ENCODE data around the gene GPC4. TPM values are rescaled to one million over a fixed set of nuclear protein-coding genes. Genes with fewer than 3 reads are reported as not detected.

GPC4 gene
- total RNA-seq, 4 donors from 2014 or later: 5.9 to 20.2 (median 8.8) TPM

DNA sequence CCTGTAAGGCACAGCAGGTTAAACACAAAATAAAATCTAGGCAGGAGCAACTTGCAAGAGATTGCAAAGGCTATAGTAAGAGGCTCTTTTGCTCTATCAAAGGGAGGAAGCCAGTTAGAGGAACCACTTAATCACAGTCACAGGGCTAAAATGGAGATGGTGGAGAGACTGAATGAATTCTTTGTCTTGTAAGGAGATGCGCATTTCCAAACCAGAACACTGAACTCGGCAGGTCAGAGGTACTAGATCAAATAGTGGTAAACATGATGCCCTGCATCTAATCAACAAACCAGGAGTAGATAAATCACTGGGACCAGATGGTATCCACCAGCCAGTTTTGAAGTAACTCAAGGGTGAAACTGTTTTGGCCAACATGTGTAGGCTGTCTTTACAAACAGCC is 55.8 kb downstream of the GPC4 start:
- Histone ChIP-seq H3K27ac (no peak overlapping the region), H3K27me3 (no peaks in the 10 kb centered on the region), H3K4me3 (no peak overlapping the region), H3K9me3 (no peaks in the 10 kb centered on the region), H3K4me1 (no peaks in the 10 kb centered on the region), H3K36me3 (no peaks in the 10 kb centered on the region)
- no peak for TF ChIP-seq POLR2A (IDR thresholded peaks at IDR 0.05)
- TF ChIP-seq, protein P1, sequence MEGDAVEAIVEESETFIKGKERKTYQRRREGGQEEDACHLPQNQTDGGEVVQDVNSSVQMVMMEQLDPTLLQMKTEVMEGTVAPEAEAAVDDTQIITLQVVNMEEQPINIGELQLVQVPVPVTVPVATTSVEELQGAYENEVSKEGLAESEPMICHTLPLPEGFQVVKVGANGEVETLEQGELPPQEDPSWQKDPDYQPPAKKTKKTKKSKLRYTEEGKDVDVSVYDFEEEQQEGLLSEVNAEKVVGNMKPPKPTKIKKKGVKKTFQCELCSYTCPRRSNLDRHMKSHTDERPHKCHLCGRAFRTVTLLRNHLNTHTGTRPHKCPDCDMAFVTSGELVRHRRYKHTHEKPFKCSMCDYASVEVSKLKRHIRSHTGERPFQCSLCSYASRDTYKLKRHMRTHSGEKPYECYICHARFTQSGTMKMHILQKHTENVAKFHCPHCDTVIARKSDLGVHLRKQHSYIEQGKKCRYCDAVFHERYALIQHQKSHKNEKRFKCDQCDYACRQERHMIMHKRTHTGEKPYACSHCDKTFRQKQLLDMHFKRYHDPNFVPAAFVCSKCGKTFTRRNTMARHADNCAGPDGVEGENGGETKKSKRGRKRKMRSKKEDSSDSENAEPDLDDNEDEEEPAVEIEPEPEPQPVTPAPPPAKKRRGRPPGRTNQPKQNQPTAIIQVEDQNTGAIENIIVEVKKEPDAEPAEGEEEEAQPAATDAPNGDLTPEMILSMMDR (IDR thresholded peaks at IDR 0.05): no peak
- no peak for DNase-seq
- intact Hi-C loops (cut with DNase I; ENCODE audit: low total_unique reads): no loop called here

DNA sequence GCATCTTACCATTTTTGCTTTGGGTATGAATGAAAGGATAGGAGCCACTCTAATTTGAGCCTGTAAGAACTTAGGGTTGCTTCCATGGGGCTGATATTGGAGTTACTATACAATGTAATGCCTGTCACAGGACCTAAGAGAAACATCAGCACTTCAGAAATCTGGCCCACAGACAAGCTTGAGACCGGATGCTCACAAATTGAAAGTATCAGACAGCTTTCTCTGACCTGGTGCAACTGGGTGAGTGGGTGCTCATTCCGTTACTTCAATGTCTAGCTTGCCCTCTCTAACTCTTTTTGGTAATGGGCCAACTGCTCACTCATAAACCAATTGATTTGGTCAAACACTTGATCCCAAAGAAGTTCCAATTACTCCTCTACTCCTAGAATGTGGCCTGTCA is 62.1 kb downstream of the GPC4 start:
- no peaks in the 10 kb centered on the region for H3K27me3 ChIP-seq
- DNase-seq: no peak

DNA sequence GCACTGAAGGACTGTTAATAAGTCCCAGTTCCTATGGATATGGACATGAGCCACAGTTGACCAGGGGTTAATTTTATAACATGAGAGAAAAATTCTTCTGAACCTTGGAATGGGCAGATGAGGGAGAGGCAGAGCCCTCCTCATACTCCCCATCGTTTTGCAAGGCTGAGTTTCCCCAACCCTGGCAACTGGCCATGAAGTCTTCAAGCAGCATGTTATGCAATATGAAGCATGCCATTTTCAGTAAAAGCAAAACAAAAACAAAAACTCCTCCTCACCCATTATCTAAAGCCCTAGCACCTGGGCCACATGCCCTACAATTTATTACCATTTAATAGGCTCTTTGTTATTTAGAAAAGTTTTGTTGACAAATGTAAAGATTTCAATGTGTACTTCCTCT is 64.5 kb downstream of the GPC4 start:
- Histone ChIP-seq H3K9me3 (no peaks in the 10 kb centered on the region), H3K4me1 (no peaks in the 10 kb centered on the region), H3K27me3 (no peaks in the 10 kb centered on the region), H3K27ac (no peak overlapping the region), H3K36me3 (no peaks in the 10 kb centered on the region), H3K4me3 (no peak overlapping the region)
- intact Hi-C loops (cut with DNase I; ENCODE audit: low total_unique reads): no loop called here
- peak; percentile 57 to 71 for DNase-seq
- TF ChIP-seq, protein P1 (IDR thresholded peaks at IDR 0.05): no peak
- TF ChIP-seq POLR2A (IDR thresholded peaks at IDR 0.05): no peak

More for the DNA sequence above, 62.1 kb downstream of the GPC4 start:
- no peak overlapping the region for H3K4me3 ChIP-seq
- H3K27ac ChIP-seq: no peak overlapping the region
- intact Hi-C loops (cut with DNase I; ENCODE audit: low total_unique reads): no loop called here
- no peaks in the 10 kb centered on the region for H3K36me3 ChIP-seq
- H3K9me3 ChIP-seq: no peaks in the 10 kb centered on the region
- TF ChIP-seq POLR2A (IDR thresholded peaks at IDR 0.05): no peak
- TF ChIP-seq, protein P1 (IDR thresholded peaks at IDR 0.05): no peak
- no peaks in the 10 kb centered on the region for H3K4me1 ChIP-seq

DNA sequence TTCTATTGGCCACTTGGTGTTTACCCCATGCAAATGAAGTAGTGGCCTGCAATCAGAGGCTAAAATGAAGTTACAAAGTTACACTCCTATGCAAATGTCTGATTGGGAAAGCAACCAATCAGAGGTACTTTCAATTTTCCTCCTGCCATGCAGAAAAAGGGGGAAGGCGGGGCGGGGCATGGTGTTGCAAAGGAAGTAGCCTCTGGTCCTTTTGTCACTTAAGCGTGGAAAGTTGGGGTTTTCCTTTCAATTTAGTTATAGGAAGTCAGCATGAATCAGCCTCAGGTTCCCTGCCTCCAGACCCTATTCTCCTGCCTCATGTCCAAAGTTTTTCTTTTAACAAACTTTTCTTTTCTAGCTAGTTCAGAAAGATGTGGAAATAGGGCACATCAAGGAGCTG is 69.3 kb downstream of the GPC4 start:
- TF ChIP-seq, protein P1 (IDR thresholded peaks at IDR 0.05): no peak
- no peak for TF ChIP-seq POLR2A (IDR thresholded peaks at IDR 0.05)
- Histone ChIP-seq H3K27ac (no peak overlapping the region), H3K36me3 (no peaks in the 10 kb centered on the region), H3K27me3 (no peaks in the 10 kb centered on the region), H3K4me1 (no peaks in the 10 kb centered on the region), H3K4me3 (no peak overlapping the region), H3K9me3 (no peaks in the 10 kb centered on the region)
- intact Hi-C loops (cut with DNase I; ENCODE audit: low total_unique reads): no loop called here
- DNase-seq: no peak

GRCh38 chrX:133339566-133339965 is 75.7 kb downstream of the GPC4 start:
- intact Hi-C loops (cut with DNase I; ENCODE audit: low total_unique reads): no loop called here
- no peak for TF ChIP-seq POLR2A (IDR thresholded peaks at IDR 0.05)
- TF ChIP-seq, protein P1 (IDR thresholded peaks at IDR 0.05): no peak

More at GRCh38 chrX:133339566-133339965, 75.7 kb downstream of the GPC4 start:
- Histone ChIP-seq H3K4me1 (peaks cover 0 to 4% of the 10 kb centered on the region in 2 donors), H3K36me3 (no peaks in the 10 kb centered on the region), H3K27me3 (no peaks in the 10 kb centered on the region), H3K4me3 (no peak overlapping the region), H3K9me3 (no peaks in the 10 kb centered on the region), H3K27ac (peak overlapping the region in 1 of 2 donors; percentile 5)
- no peak for DNase-seq
